Spleen (tissue), 11 donors: ENCODE data around the gene RIPK3. TPM values are rescaled to one million over a fixed set of nuclear protein-coding genes. Genes with fewer than 3 reads are reported as not detected.

Experiments used
- DNase-seq: peaks from one replicate; pipeline ENCODE4 v3.0.0-alpha.2; 2020
- H3K27ac ChIP-seq, 8 donors: fragments of 200-600 bp; sonication (generic) in 7 of 8; 1 replicate in 4 of 8; 2 replicates in 4 of 8; pipeline versions ENCODE4 v1.5.0 to v1.8.0; 2016 to 2021; ENCODE audit warnings: inconsistent platforms in 4 of 8, mild to moderate bottlenecking in 4 of 8, moderate library complexity in 1 of 8
- H3K27me3 ChIP-seq, 7 donors: fragments of 200-600 bp; sonication (generic) in 6 of 7; replicated peaks in 1 of 7; 1 replicate in 4 of 7; 2 replicates in 3 of 7; pipeline versions ENCODE4 v1.5.0 to v1.8.0; 2016 to 2021; ENCODE audit warnings: inconsistent platforms in 3 of 7, mild to moderate bottlenecking in 1 of 7
- H3K36me3 ChIP-seq, 6 donors: fragments of 200-600 bp; sonication (generic) in 5 of 6; 1 replicate in 4 of 6; 2 replicates in 2 of 6; pipeline versions ENCODE4 v1.5.0 to v1.8.0; 2016 to 2021; ENCODE audit warnings: inconsistent platforms in 2 of 6
- H3K4me1 ChIP-seq, 6 donors: fragments of 200-600 bp; sonication (generic) in 5 of 6; 1 replicate in 3 of 6; 2 replicates in 3 of 6; pipeline versions ENCODE4 v1.5.0 to v1.8.0; 2016 to 2021; ENCODE audit warnings: inconsistent platforms in 3 of 6
- H3K4me3 ChIP-seq, 8 donors: fragments of 200-600 bp; sonication (generic) in 7 of 8; 1 replicate in 4 of 8; 2 replicates in 4 of 8; pipeline versions ENCODE4 v1.5.0 to v1.8.0; 2016 to 2021; ENCODE audit warnings: inconsistent platforms in 4 of 8, mild to moderate bottlenecking in 4 of 8, moderate library complexity in 2 of 8
- H3K9me3 ChIP-seq, 8 donors: fragments of 200-600 bp; sonication (generic) in 7 of 8; 1 replicate in 4 of 8; 2 replicates in 4 of 8; pipeline versions ENCODE4 v1.5.0 to v1.8.0; 2016 to 2021; ENCODE audit warnings: inconsistent platforms in 4 of 8
- POLR2A ChIP-seq, 3 donors: fragments of 450-650 bp; IDR thresholded peaks; one replicate each; pipeline ENCODE4 v1.5.1; 2017; ENCODE audit warnings: antibody characterized with exemption in 3 of 3, mild to moderate bottlenecking in 1 of 3
- POLR2AphosphoS5 ChIP-seq, 3 donors: sonication (generic); formaldehyde crosslinking; IDR thresholded peaks; one replicate each; pipeline ENCODE4 v1.5.1; 2017; ENCODE audit warnings: antibody characterized with exemption in 3 of 3
- WGBS, 5 donors: extraction: QIAGEN DNeasy Blood & Tissue Kit in 3 of 5; methylation state at CpG; one replicate each; pipeline versions ENCODE4 v1.1.5 to v1.1.7; 2013 to 2018; 5-methylcytosine and 5-hydroxymethylcytosine counted together
- intact Hi-C: fragments of 100-400 bp; cut with DNase I; formaldehyde crosslinking; loops from one replicate; pipeline ENCODE4 v1.15.0; 2023; ENCODE audit warnings: low total_unique reads
- polyA plus RNA-seq, 3 donors: library from polyadenylated mRNA; stranded (reverse); fragments of 200-250 nt; gene quantifications; one replicate each; pipeline ENCODE4 v1.2.1, GENCODE V29; 2013
- total RNA-seq, 7 donors: library from RNA; depleted of rRNA in 3 of 7; stranded (reverse); fragments of >200 nt in 3 of 7; fragmentation: NEBNext Ultra II Directional in 4 of 7; extraction: Animal tissue kit (Norgen Biotek cat#: 25700) in 4 of 7; gene quantifications; one replicate each; pipeline versions ENCODE4 v1.1.0 to v1.2.1, GENCODE V29; 2016 to 2021
- TF ChIP-seq, protein P1 (sequence below), 11 experiments: fragments of 200-600 bp in 7 of 11; fragments of 450-650 bp in 4 of 11; sonication (generic) in 4 of 11; IDR thresholded peaks in 8 of 11; conservative IDR thresholded peaks in 3 of 11; 1 replicate in 7 of 11; 2 replicates in 4 of 11; pipeline versions ENCODE4 v1.4.0 to v1.8.0; 2016 to 2021; ENCODE audit warnings: antibody characterized with exemption in 11 of 11, inconsistent platforms in 4 of 11, mild to moderate bottlenecking in 1 of 11
- donor health status: healthy with polysubstance abuse.
- donor health status: DM: no; HTN: no; CAD: no; lungs with moderate emphysema.
- donor health status: DM: no; HTN: no; CAD: no.
- donor health status: Bipolar disorder and iron deficiency.
- donor health status: healthy.
- donor health status: DM: no; HTN: no; CAD: no.
- donor health status: DM: yes; HTN: yes; CAD: no.

Gene RIPK3
- total and polyA plus RNA-seq, 10 donors: 14.0 to 42.4 (median 28.4) TPM

- peaks cover 16 to 60% (median 43%) of the 10 kb centered on the region in 6 donors for H3K4me1 ChIP-seq
- peak overlapping the region in 1 of 8 donors; percentile 73 for H3K4me3 ChIP-seq
- TF ChIP-seq POLR2AphosphoS5 (IDR thresholded peaks at IDR 0.05) (no peak), POLR2A (IDR thresholded peaks at IDR 0.05) (no peak)
- TF ChIP-seq, protein P1, sequence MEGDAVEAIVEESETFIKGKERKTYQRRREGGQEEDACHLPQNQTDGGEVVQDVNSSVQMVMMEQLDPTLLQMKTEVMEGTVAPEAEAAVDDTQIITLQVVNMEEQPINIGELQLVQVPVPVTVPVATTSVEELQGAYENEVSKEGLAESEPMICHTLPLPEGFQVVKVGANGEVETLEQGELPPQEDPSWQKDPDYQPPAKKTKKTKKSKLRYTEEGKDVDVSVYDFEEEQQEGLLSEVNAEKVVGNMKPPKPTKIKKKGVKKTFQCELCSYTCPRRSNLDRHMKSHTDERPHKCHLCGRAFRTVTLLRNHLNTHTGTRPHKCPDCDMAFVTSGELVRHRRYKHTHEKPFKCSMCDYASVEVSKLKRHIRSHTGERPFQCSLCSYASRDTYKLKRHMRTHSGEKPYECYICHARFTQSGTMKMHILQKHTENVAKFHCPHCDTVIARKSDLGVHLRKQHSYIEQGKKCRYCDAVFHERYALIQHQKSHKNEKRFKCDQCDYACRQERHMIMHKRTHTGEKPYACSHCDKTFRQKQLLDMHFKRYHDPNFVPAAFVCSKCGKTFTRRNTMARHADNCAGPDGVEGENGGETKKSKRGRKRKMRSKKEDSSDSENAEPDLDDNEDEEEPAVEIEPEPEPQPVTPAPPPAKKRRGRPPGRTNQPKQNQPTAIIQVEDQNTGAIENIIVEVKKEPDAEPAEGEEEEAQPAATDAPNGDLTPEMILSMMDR (IDR thresholded peaks at IDR 0.05 in 8 of 11, conservative IDR thresholded peaks at IDR 0.05 in 3 of 11): no peak
- no peaks in the 10 kb centered on the region for H3K9me3 ChIP-seq
- peak overlapping the region in 4 of 8 donors; percentile 69 to 82 (median 80) for H3K27ac ChIP-seq
- 89 to 97% (median 94%) methylated on average over 18 to 20 of the region's 20 CpGs for WGBS, 5 donors
- intact Hi-C loops: loop anchor here (10.0 kb wide), 1 partner anchor 45 kb away; no protein-coding TSS in a partner anchor
- DNase-seq: no peak
- peaks cover 0 to 7% (median 0%) of the 10 kb centered on the region in 6 donors for H3K36me3 ChIP-seq
- peaks cover 0 to 55% (median 11%) of the 10 kb centered on the region in 7 donors for H3K27me3 ChIP-seq
Observed at GRCh38 chr14:24369463-24369862, 29.7 kb upstream of the RIPK3 start.

DNA sequence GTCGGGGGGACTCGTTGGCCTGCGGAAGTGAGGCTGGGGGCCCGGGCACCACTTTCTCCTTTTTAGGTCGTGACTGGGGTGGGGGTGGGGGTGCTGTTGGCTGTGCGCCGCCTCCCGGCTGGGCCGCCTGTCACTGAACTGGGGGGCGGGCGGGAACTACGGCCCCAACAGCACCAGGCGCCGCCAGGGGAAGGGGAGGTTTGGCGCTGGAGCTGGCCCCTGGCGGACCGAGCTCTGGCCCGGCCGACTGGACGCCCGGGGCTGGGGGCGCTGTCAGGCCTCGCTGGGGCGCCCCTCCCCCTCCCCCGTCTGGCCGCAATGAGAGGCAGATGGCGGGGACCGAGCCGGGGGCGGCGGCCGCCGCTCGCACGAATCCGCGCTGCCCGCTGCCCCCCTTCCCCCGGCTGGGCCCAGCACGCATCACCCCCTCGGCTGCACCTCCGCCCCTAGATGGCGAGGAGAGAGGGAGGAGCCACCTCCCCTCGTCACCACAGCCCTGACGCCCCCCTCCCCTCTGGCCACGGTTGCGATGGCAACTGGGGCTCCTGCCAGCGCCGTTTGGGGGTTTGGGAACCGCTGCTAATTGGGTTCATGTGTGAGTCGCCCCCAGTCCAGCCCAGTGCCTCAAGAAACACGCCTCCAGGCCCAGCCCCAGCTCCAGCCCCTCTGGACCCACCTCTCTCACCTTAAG, 28.9 kb upstream of the RIPK3 start:
- TF ChIP-seq, protein P1 (IDR thresholded peaks at IDR 0.05 in 8 of 11, conservative IDR thresholded peaks at IDR 0.05 in 3 of 11): no peak
- peak in 2 of 3 donors; percentile 15 to 24 for TF ChIP-seq POLR2AphosphoS5 (IDR thresholded peaks at IDR 0.05)
- DNase-seq: peak; percentile 76
- WGBS, 5 donors: 3 to 6% (median 4%) methylated on average over 11 to 52 of the region's 52 CpGs

DNA sequence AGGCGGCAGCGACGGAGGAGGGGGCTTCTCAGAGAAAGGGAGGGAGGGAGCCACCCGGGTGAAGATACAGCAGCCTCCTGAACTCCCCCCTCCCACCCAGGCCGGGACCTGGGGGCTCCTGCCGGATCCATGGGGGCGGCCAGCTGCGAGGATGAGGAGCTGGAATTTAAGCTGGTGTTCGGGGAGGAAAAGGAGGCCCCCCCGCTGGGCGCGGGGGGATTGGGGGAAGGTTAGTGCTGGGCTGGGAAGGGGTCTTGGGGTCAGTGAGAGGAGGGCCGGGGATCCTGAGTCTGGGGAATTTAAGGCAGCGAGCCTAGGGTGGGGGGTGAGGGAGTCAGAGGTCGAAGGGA, 28.4 kb upstream of the RIPK3 start:
- Histone ChIP-seq H3K27ac (peak overlapping the region in 7 of 8 donors; percentile 58 to 85 (median 79)), H3K27me3 (peaks cover 0 to 63% (median 11%) of the 10 kb centered on the region in 7 donors), H3K36me3 (peaks cover 0 to 2% (median 0%) of the 10 kb centered on the region in 6 donors), H3K9me3 (no peaks in the 10 kb centered on the region), H3K4me3 (peak overlapping the region; percentile 7 to 73 (median 38)), H3K4me1 (peaks cover 16 to 60% (median 43%) of the 10 kb centered on the region in 6 donors)
- TF ChIP-seq, protein P1 (IDR thresholded peaks at IDR 0.05 in 8 of 11, conservative IDR thresholded peaks at IDR 0.05 in 3 of 11): no peak
- no peak for TF ChIP-seq POLR2AphosphoS5 (IDR thresholded peaks at IDR 0.05)
- no peak for TF ChIP-seq POLR2A (IDR thresholded peaks at IDR 0.05)
- DNase-seq: no peak
- intact Hi-C loops: loop anchor here (10.0 kb wide), 1 partner anchor 47 kb away; no protein-coding TSS in a partner anchor
- WGBS, 5 donors: 1 to 2% (median 1%) methylated on average over 13 to 15 of the region's 15 CpGs

More for the DNA sequence above, 28.9 kb upstream of the RIPK3 start:
- Histone ChIP-seq H3K27ac (peak overlapping the region in 7 of 8 donors; percentile 58 to 85 (median 79)), H3K4me1 (peaks cover 16 to 60% (median 43%) of the 10 kb centered on the region in 6 donors), H3K9me3 (no peaks in the 10 kb centered on the region), H3K36me3 (peaks cover 0 to 7% (median 0%) of the 10 kb centered on the region in 6 donors), H3K4me3 (peak overlapping the region; percentile 17 to 73 (median 38)), H3K27me3 (peaks cover 0 to 58% (median 11%) of the 10 kb centered on the region in 7 donors)
- intact Hi-C loops: loop anchor here (10.0 kb wide), 1 partner anchor 46 kb away; no protein-coding TSS in a partner anchor
